Measurements from ENCODE around the gene CFAP45. TPM values are rescaled to one million over a fixed set of nuclear protein-coding genes. Genes with fewer than 3 reads are reported as not detected.

Gene CFAP45
- total RNA-seq, 2 experiments from 2014 or later: 1.2 to 1.4 TPM

DNA sequence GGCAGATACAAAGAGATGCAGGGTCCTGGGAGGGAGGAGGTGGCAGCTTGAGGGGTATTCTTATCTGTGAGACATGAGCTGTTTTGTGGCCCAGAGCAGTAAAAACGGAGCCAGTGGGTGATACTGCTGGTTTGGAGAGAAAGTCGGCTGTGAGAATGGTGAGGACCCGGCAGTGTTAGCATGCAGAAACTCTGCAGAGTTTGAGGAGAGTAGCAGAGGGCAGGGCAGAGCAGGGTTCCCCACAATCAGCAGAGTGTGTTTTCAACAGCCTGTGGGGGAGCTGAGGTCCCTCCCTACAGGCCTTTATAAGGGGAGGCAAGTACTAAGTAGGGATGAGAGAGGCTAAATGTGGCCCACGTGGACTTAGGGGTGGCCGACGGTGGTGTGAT, 72.9 kb downstream of the CFAP45 start:
- CTCF ChIA-PET: interaction anchor here (0.6 to 3.3 kb wide), 4 partner anchors 9 to 738 kb away, joined by 3 to 10 read pairs (median 6); no protein-coding TSS in a partner anchor
- POLR2A ChIA-PET: interaction anchor here (0.9 kb wide), 1 partner anchor 22 kb away, joined by 3 read pairs; no protein-coding TSS in a partner anchor

DNA sequence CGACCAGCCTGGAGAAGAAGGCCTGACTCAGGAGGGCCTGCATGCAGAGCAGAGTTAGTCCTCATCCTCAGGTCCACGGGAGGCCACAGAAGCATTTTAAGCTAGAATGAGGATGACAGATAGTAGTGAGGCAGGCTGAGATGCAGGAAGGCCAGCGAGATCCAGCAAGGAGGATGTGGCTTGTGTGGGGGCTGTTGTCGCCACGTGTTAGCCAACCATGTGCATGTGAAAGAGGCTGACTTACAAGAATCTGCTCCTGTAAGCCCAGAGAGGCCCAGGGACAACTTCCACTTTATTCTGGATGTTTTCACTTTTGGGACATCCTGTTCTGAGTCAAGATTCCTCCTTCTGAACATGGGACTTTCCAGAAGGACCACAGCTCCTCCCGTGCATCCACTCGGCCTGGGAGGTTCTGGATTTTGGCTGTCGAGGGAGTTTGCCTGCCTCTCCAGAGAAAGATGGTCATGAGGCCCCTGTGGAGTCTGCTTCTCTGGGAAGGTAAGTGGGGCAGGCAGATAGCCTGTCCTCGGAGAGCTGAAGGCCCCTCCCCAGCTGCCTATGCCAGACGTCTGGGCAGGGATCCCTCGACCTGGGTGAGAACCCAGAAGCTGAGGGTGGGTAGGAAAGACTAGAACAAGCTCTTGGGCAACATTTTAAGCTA, 73.4 kb downstream of the CFAP45 start, which contains the start of gene SLAMF8:
Gene SLAMF8 (plus strand): TSS at position 433 of the 661 bp plus-strand sequence. CDS start 26 bp downstream, at position 459.
- ChIA-PET CTCF (interaction anchor here (0.6 to 3.3 kb wide), 4 partner anchors 9 to 63 kb away, joined by 3 to 10 read pairs (median 6); no protein-coding TSS in a partner anchor), POLR2A (interaction anchor here (0.5 to 0.9 kb wide), 2 partner anchors 22 to 809 kb away, joined by 3 read pairs; no protein-coding TSS in a partner anchor)

DNA sequence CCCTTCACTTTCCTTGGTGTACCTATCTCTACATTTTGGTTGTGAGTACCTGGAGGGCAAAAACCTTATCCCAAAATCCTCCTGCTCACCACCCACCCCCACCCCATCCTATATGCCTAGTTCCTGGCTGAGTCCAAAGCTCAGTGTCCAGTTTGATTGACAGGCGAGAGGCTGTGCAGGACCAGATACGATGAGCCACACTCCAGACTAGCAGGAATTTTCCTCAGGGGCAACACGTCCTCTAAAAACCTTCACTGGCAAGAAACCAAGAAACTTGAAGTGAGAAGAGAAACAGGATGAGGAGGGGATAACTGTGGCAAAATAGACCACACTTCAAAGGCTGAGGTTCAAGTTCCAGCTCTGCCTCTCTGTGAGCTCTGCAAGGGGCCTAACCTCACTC, 74.4 kb downstream of the CFAP45 start:
- ChIA-PET CTCF (interaction anchor here (1.1 to 1.7 kb wide), 3 partner anchors 17 to 27 kb away, joined by 3 read pairs; no protein-coding TSS in a partner anchor), POLR2A (interaction anchor here (0.6 kb wide), 1 partner anchor 1714 kb away, joined by 4 read pairs; no protein-coding TSS in a partner anchor)

DNA sequence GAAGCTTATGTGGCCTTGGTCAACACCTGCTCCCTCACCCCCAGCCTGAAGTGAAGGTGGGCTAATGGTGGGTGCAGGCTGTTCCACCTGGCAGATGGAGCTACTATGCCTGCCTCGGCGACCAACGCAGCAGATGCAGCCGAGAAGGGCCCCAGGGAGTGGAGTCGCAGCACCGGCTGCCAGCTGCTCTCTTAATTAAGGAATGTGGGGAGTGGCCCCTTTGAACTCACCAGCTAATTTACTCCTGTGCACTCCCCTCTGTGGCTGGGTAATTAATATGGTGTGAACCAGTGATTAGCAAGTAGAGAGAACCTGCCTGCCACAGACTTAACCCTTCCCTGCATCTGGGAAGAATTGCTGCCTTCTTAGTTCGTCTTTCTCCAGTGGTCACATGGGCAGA, 76.6 kb downstream of the CFAP45 start:
- ChIA-PET POLR2A (interaction anchor here (0.5 to 0.9 kb wide), 2 partner anchors 90 to 101 kb away, joined by 3 read pairs; no protein-coding TSS in a partner anchor), CTCF (interaction anchor here (0.8 to 1.6 kb wide), 3 partner anchors 19 to 68 kb away, joined by 3 read pairs; no protein-coding TSS in a partner anchor)

Other genes starting within 250 kb of the CFAP45 start
- gene CRP, start 185.6 kb downstream of the CFAP45 start, total RNA-seq: not detected
- gene DUSP23, start 119.2 kb downstream of the CFAP45 start, total RNA-seq: 10 to 100 TPM; 36.9 to 38.6 TPM
- under 1 TPM; 0.21 to 0.40 TPM for gene FCRL6, start 97.8 kb downstream of the CFAP45 start, total RNA-seq
- 1 to 10 TPM; 2.8 to 3.6 TPM for gene SLAMF8, start 73.3 kb downstream of the CFAP45 start, total RNA-seq
- gene VSIG8, start 37.5 kb downstream of the CFAP45 start, total RNA-seq: not detected
- 100 to 1,000 TPM; 532 to 538 TPM for gene TAGLN2, start 25.3 kb upstream of the CFAP45 start, total RNA-seq
- gene IGSF9, start 45.4 kb upstream of the CFAP45 start, total RNA-seq: under 1 TPM in 1 of 2 experiments, not detected in 1; 0.06 TPM
- not detected for gene SLAMF9, start 54.1 kb upstream of the CFAP45 start, total RNA-seq
- 1 to 10 TPM; 6.2 to 6.5 TPM for gene PIGM, start 131.8 kb upstream of the CFAP45 start, total RNA-seq
- not detected for gene KCNJ10, start 170.0 kb upstream of the CFAP45 start, total RNA-seq
- not detected for gene KCNJ9, start 181.4 kb upstream of the CFAP45 start, total RNA-seq
- gene IGSF8, start 198.5 kb upstream of the CFAP45 start, total RNA-seq: 10 to 100 TPM; 43.8 to 45.7 TPM
- gene ATP1A2, start 215.6 kb upstream of the CFAP45 start, total RNA-seq: not detected